Midbrain (tissue), 1 donor: Measurements from ENCODE around the gene UQCC5.

Source experiments
- DNase-seq: peaks from one replicate; lab custom pipeline; 2025; lab: John Stamatoyannopoulos, UW

The UQCC5 gene

GRCh38 chr3:52504977-52505376 is 31.4 kb upstream of the UQCC5 start:
- DNase-seq, result no peak

- no peak for DNase-seq
These were observed 30.0 kb upstream of the UQCC5 start for GRCh38 chr3:52506266-52506966.

GRCh38 chr3:52507359-52507758 is 29.0 kb upstream of the UQCC5 start:
- DNase-seq, result no peak

GRCh38 chr3:52509753-52510328 is 26.6 kb upstream of the UQCC5 start:
- DNase-seq, result no peak

- DNase-seq, result no peak
These were observed 24.9 kb upstream of the UQCC5 start for GRCh38 chr3:52511509-52511908.

GRCh38 chr3:52512105-52512504 is 24.3 kb upstream of the UQCC5 start:
- DNase-seq, result no peak

GRCh38 chr3:52512727-52513126 is 23.7 kb upstream of the UQCC5 start:
- no peak for DNase-seq

- DNase-seq, result no peak
These were observed 23.1 kb upstream of the UQCC5 start for GRCh38 chr3:52513281-52513680.

- no peak for DNase-seq
These were observed 21.8 kb upstream of the UQCC5 start for GRCh38 chr3:52514576-52514975.

- DNase-seq, result no peak
These were observed 21.2 kb upstream of the UQCC5 start for GRCh38 chr3:52515192-52515591.

- no peak for DNase-seq
These were observed 19.8 kb upstream of the UQCC5 start for GRCh38 chr3:52516509-52517195.

GRCh38 chr3:52517796-52518722 is 18.3 kb upstream of the UQCC5 start:
- DNase-seq, result no peak

GRCh38 chr3:52518723-52519444 is 17.5 kb upstream of the UQCC5 start:
- DNase-seq, result no peak

GRCh38 chr3:52519445-52520140 is 16.8 kb upstream of the UQCC5 start:
- DNase-seq, result no peak

GRCh38 chr3:52520141-52520667 is 16.2 kb upstream of the UQCC5 start:
- no peak for DNase-seq

GRCh38 chr3:52520716-52521487 is 15.5 kb upstream of the UQCC5 start:
- DNase-seq, result no peak

- DNase-seq, result no peak
These were observed 14.9 kb upstream of the UQCC5 start for GRCh38 chr3:52521488-52521824.

GRCh38 chr3:52521881-52522650 is 14.3 kb upstream of the UQCC5 start:
- DNase-seq, result no peak

- no peak for DNase-seq
These were observed 13.7 kb upstream of the UQCC5 start for GRCh38 chr3:52522651-52523251.
